Effector CD4-positive, alpha-beta T cell (primary cell): ENCODE measurements around the gene SPAG8.

Experiments used
- DNase-seq: peaks from one replicate; pipeline ENCODE4 v3.0.0-alpha.2; 2020
- total RNA-seq: gene quantifications from one replicate; lab custom pipeline; 2026; lab: John Stamatoyannopoulos, UW

The SPAG8 gene
- total RNA-seq, result 1.3 reads per million

- DNase-seq, result peak; percentile 95
Observed at GRCh38 chr9:35812025-35812602, at the start of gene SPAG8. Gene SPAG8, minus strand, starts transcription at chr9:35812262. Its CDS starts 115 bp downstream, at chr9:35812147.

GRCh38 chr9:35861161-35861897 is 49.3 kb upstream of the SPAG8 start:
- DNase-seq, result no peak

- DNase-seq, result no peak
Observed at GRCh38 chr9:35859990-35860339, 47.9 kb upstream of the SPAG8 start.

GRCh38 chr9:35859310-35859989 is 47.4 kb upstream of the SPAG8 start:
- no peak for DNase-seq

- DNase-seq, result no peak
Observed at GRCh38 chr9:35858458-35858857, 46.4 kb upstream of the SPAG8 start.

GRCh38 chr9:35856882-35857281 is 44.8 kb upstream of the SPAG8 start:
- no peak for DNase-seq

- DNase-seq, result no peak
Observed at GRCh38 chr9:35856206-35856605, 44.1 kb upstream of the SPAG8 start.

GRCh38 chr9:35854091-35854762 is 42.2 kb upstream of the SPAG8 start:
- no peak for DNase-seq

GRCh38 chr9:35852876-35853865 is 41.1 kb upstream of the SPAG8 start:
- no peak for DNase-seq

- DNase-seq, result no peak
Observed at GRCh38 chr9:35852267-35852815, 40.3 kb upstream of the SPAG8 start.

- DNase-seq, result no peak
Observed at GRCh38 chr9:35847792-35848572, 35.9 kb upstream of the SPAG8 start.

GRCh38 chr9:35845824-35846771 is 34.0 kb upstream of the SPAG8 start:
- no peak for DNase-seq

GRCh38 chr9:35844628-35845270 is 32.7 kb upstream of the SPAG8 start:
- DNase-seq, result peak; percentile 16

- no peak for DNase-seq
Observed at GRCh38 chr9:35842795-35843194, 30.7 kb upstream of the SPAG8 start.

- DNase-seq, result no peak
Observed at GRCh38 chr9:35842020-35842745, 30.1 kb upstream of the SPAG8 start.

GRCh38 chr9:35841645-35841900 is 29.5 kb upstream of the SPAG8 start:
- DNase-seq, result no peak

GRCh38 chr9:35840881-35841644 is 29.0 kb upstream of the SPAG8 start:
- DNase-seq, result no peak

- DNase-seq, result no peak
Observed at GRCh38 chr9:35839926-35840325, 27.9 kb upstream of the SPAG8 start.
